GM12874 (cell line): ENCODE results near the gene BIRC5.

ENCODE experiments used
- CTCF ChIP-seq: IDR thresholded peaks from 2 replicates; pipeline ENCODE4 v1.5.1; 2011; ENCODE audit warnings: low read depth, mild to moderate bottlenecking, control low read depth, low read length, moderate library complexity; ENCODE audit not compliant: insufficient read depth

The BIRC5 gene

GRCh38 chr17:78249074-78249817, 35.2 kb downstream of the BIRC5 start:
- no peak for TF ChIP-seq CTCF

GRCh38 chr17:78249818-78250806, 36.1 kb downstream of the BIRC5 start:
- no peak for TF ChIP-seq CTCF

GRCh38 chr17:78250891-78251772, 37.1 kb downstream of the BIRC5 start:
- TF ChIP-seq CTCF, result peak; percentile 100

GRCh38 chr17:78251773-78252103, 37.7 kb downstream of the BIRC5 start:
- TF ChIP-seq CTCF, result no peak

GRCh38 chr17:78252111-78252634, 38.1 kb downstream of the BIRC5 start:
- no peak for TF ChIP-seq CTCF

GRCh38 chr17:78252701-78253635, 38.9 kb downstream of the BIRC5 start:
- no peak for TF ChIP-seq CTCF
